ENCODE data around the gene ADGRD1.
A peak's percentile ranks its signal among the peaks of the same experiment; 100 is the strongest.

ADGRD1 gene

GRCh38 chr12:131028587-131029338 lies 75.1 kb downstream of the ADGRD1 start:
- Mint-ChIP-seq H3K27me3 (peaks cover 11% of the 10 kb centered on the region), H3K9me3 (no peaks in the 10 kb centered on the region), H3K27ac (no peak overlapping the region), H3K4me3 (no peak overlapping the region), H3K4me1 (peaks cover 2% of the 10 kb centered on the region), H3K36me3 (no peaks in the 10 kb centered on the region)
- no peak for ATAC-seq (ENCODE audit: low read depth)
- no peak for DNase-seq (ENCODE audit: low spot score in 2 of 2)

DNA sequence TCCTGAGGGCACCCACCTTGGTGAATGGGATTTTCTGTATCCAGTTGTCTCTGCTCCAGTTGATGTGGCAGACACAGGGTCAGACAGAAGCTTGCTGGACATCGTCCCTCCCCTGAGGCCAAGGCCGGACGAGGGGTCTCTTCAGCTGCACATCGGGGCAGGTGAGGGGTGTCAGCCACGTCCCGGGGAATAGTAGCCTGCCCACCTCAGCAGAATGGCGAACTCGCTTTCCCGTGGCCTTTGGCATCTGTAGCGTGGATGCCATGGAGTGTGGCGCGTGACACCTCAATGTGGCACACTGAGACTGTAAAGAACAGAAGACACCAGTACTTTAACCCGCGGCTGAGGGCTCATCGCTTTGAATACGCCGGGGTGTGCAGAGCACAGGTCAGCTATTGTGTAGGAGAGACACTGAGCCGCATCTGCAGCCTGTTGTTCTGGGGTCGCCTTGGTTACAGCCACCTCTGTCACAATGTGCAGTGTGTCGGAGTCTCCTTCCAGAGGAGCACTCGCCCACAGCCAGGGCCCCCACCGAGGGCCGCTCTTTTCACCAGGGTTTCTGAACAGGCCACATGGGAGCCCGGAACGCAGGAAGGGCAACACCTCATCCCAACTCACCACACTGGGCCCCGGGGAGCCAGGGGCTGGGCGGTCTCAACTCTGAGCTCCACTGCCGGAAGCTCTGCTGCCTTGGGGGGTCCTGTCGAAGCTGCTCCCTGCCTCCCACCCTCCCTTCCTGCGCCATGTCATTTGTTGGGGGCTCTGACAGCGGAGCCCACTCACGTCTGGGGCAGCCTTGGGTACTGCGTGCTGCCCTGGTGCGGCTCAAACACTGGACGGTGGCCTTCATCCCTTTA lies 77.0 kb downstream of the ADGRD1 start:
- ATAC-seq (ENCODE audit: low read depth) (no peak), DNase-seq (ENCODE audit: low spot score in 2 of 2) (no peak)
- Mint-ChIP-seq H3K27me3 (peaks cover 16% of the 10 kb centered on the region), H3K36me3 (peaks cover 2% of the 10 kb centered on the region), H3K27ac (no peak overlapping the region), H3K4me3 (no peak overlapping the region), H3K9me3 (no peaks in the 10 kb centered on the region), H3K4me1 (peaks cover 6% of the 10 kb centered on the region)

DNA sequence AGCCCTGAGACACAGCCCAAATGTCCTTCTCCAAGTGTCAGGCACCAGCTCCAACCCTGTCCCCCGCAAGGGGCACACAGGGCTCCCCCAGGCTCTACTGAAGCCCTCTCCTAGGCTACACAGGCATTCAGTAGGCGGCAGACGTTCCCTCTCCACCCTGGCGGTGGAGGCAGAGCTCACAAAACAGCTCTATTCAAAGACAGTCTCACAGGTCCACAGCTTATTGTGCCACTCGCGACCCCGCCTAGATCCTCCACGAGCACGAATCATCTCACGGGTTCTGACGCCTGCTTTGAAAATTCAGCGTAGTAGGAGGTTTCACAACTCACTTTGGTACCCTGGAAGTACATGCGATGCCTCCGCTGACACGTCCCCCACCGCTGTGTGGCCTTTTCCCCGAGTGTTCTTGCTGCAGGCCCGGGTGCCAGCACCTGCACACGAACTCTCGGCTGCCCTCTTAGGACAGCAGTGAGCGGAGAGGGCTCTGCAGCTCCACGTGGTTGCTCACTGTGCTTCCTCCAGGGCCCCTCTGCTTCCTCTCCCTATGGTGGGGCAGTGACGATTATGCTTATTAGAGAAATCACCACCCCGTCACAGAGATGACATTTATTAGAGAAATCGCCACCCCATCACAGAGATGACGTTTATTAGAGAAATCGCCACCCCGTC lies 78.5 kb downstream of the ADGRD1 start:
- no peak for ATAC-seq (ENCODE audit: low read depth)
- peaks cover 3% of the 10 kb centered on the region for H3K9me3 Mint-ChIP-seq
- peaks cover 15% of the 10 kb centered on the region for H3K27me3 Mint-ChIP-seq
- H3K4me3 Mint-ChIP-seq = no peak overlapping the region
- H3K27ac Mint-ChIP-seq = no peak overlapping the region
- H3K36me3 Mint-ChIP-seq = peaks cover 2% of the 10 kb centered on the region
- DNase-seq (ENCODE audit: low spot score in 2 of 2) = no peak
- H3K4me1 Mint-ChIP-seq = peaks cover 10% of the 10 kb centered on the region

- Mint-ChIP-seq H3K27ac (no peak overlapping the region), H3K4me3 (no peak overlapping the region), H3K4me1 (peaks cover 10% of the 10 kb centered on the region), H3K36me3 (peaks cover 2% of the 10 kb centered on the region), H3K27me3 (peaks cover 13% of the 10 kb centered on the region), H3K9me3 (peaks cover 7% of the 10 kb centered on the region)
- ATAC-seq (ENCODE audit: low read depth) (no peak), DNase-seq (ENCODE audit: low spot score in 2 of 2) (no peak)
Observed at GRCh38 chr12:131033486-131033885, 79.8 kb downstream of the ADGRD1 start.

DNA sequence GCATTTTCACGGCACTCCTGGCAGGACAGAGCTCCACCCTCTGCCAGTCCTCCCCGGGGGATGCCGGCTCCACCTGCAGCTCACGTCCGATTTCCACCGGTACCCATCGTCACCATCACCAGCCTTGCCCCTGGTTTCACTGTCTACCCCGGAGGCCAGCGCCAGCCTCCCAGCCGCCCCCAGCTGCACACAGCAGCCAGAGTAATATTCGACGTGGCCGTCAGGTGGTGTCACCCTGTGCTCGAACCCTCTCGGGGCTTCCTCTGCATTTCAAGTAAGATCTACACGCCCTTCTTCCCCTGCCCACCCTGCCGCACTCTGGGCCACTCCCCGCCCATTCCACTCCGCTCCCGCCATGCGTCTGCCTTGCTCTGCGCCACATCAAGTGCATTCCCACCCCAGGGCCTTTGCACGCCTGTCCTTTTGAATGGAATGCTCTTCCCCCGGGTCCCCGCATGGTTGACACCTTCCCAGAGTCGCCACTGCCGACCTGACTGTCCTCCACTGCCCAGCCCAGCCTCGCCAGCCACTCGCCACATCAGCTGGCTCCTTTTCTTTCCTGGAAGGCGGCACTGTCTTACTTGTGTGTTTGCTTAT lies 80.3 kb downstream of the ADGRD1 start:
- ATAC-seq (ENCODE audit: low read depth) = no peak
- peaks cover 10% of the 10 kb centered on the region for H3K4me1 Mint-ChIP-seq

GRCh38 chr12:131034631-131035244 lies 81.0 kb downstream of the ADGRD1 start:
- DNase-seq (ENCODE audit: low spot score in 2 of 2) (no peak), ATAC-seq (ENCODE audit: low read depth) (no peak)
- Mint-ChIP-seq H3K27ac (no peak overlapping the region), H3K4me3 (no peak overlapping the region), H3K9me3 (peaks cover 7% of the 10 kb centered on the region), H3K4me1 (peaks cover 10% of the 10 kb centered on the region), H3K27me3 (peaks cover 13% of the 10 kb centered on the region), H3K36me3 (peaks cover 2% of the 10 kb centered on the region)

More for the DNA sequence above, 80.3 kb downstream of the ADGRD1 start:
- Mint-ChIP-seq H3K9me3 (peaks cover 7% of the 10 kb centered on the region), H3K4me3 (no peak overlapping the region), H3K27me3 (peaks cover 13% of the 10 kb centered on the region), H3K27ac (no peak overlapping the region), H3K36me3 (peaks cover 2% of the 10 kb centered on the region)
- DNase-seq (ENCODE audit: low spot score in 2 of 2) = no peak

DNA sequence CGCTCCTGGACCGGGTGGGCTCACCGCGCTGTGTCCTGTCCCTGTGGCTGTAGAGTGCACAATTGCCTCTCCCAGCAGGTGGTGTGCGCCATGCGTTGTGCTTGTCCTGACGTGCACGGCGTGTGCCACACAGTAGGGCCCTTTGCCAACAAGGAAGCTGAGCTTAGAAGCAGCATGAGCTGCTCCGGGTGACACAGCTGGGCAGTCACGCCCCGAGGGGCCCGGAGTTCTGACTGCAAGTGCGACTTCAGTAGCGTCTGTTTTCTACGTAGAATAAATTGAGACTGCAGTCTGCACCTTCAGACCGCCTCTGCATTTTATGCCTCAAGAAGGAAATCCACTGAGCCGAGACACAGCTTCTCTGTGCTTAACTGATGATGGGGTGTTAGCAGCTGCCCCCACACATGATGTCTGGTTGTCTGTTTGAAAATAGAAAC lies 81.6 kb downstream of the ADGRD1 start:
- ATAC-seq (ENCODE audit: low read depth) (peak; percentile 26), DNase-seq (ENCODE audit: low spot score in 2 of 2) (no peak)
- Mint-ChIP-seq H3K27ac (no peak overlapping the region), H3K9me3 (peaks cover 7% of the 10 kb centered on the region), H3K36me3 (peaks cover 2% of the 10 kb centered on the region), H3K4me3 (no peak overlapping the region), H3K4me1 (peaks cover 10% of the 10 kb centered on the region), H3K27me3 (peaks cover 13% of the 10 kb centered on the region)

DNA sequence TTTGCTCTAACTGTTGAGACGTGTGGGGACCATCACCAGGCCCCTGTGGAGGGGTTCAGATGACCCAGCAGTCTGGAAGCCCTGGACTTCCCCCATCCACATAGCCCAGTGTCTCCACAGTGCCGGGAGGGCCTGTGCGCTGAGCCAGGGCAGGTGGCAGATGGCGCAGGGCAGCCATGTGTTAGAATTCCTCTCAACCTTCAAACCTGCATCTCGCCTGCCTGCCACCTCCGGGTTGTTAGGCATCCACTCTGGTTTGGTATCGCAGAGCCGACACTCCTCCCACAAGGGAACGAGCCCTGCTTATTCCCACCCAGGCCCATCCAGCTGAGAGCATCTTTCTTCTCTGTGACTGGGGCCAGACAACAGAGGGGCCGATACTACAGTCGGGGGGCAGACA lies 84.5 kb downstream of the ADGRD1 start:
- Mint-ChIP-seq H3K27ac (no peak overlapping the region), H3K4me1 (peaks cover 8% of the 10 kb centered on the region), H3K4me3 (no peak overlapping the region), H3K9me3 (peaks cover 7% of the 10 kb centered on the region), H3K36me3 (peaks cover 2% of the 10 kb centered on the region), H3K27me3 (peaks cover 7% of the 10 kb centered on the region)
- no peak for DNase-seq (ENCODE audit: low spot score in 2 of 2)
- no peak for ATAC-seq (ENCODE audit: low read depth)

GRCh38 chr12:131038961-131039950 lies 85.5 kb downstream of the ADGRD1 start:
- Mint-ChIP-seq H3K36me3 (no peaks in the 10 kb centered on the region), H3K27me3 (peaks cover 6% of the 10 kb centered on the region), H3K4me3 (no peak overlapping the region), H3K27ac (no peak overlapping the region), H3K4me1 (peaks cover 8% of the 10 kb centered on the region), H3K9me3 (peaks cover 7% of the 10 kb centered on the region)
- no peak for ATAC-seq (ENCODE audit: low read depth)
- DNase-seq (ENCODE audit: low spot score in 2 of 2) = no peak

DNA sequence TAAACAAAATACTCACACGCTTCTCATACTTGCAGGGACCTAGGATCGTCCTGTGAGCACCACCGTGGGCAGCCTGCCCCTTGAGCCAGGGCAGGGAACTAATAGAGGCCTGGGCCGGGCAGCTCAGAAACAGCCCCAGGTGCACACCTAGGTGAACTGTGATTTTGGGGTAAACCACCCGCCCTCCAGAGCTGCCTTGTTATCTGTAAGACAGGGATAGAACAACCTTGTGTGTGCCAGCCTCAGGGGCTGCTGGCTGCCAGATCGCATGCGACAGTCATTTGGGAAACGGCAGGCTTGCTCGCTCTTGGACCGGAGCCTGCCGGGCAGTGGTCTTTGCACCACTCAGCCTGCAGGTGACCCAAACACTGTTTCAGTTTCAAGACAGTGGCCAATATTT lies 86.8 kb downstream of the ADGRD1 start:
- Mint-ChIP-seq H3K27me3 (peaks cover 2% of the 10 kb centered on the region), H3K4me3 (no peak overlapping the region), H3K36me3 (no peaks in the 10 kb centered on the region), H3K4me1 (peaks cover 4% of the 10 kb centered on the region), H3K27ac (no peak overlapping the region), H3K9me3 (peaks cover 7% of the 10 kb centered on the region)
- ATAC-seq (ENCODE audit: low read depth) (no peak), DNase-seq (ENCODE audit: low spot score in 2 of 2) (no peak)

DNA sequence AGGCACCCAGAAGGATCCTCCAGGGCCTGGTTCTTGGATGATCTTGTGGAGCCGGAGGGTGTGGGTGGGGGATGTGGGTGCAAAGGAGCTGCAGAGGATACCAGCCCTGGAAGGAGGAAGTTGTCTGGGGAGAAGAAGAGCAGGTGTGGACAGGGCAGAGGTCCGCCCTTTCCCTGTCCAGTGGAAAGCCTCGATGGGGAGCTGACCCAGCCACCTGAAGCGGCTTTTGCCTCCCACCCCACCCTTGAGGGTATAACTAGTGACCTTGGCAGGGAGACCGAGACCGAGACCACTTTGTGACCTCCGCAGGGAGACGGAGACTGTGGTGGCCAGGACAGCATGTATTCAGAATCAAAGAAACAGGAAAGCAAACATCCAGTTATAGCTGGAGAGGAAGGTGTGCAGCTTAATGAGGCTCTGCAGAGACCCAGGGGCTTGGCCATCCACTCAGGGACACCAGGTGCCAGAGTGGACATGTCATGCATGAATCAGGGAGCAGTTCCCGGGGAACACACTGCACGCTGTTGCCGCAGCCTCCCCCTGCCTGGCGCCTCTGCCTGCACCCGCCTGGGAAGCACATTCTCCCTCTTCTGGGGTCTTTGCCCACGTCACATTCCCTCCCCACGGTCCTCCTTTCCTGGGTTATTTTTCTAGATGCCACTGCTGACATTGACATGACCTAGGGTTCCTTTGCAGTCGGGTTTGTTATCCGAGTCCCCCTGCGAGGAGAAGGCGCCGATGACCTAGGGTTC lies 87.7 kb downstream of the ADGRD1 start:
- Mint-ChIP-seq H3K27me3 (peaks cover 2% of the 10 kb centered on the region), H3K9me3 (peaks cover 7% of the 10 kb centered on the region), H3K36me3 (no peaks in the 10 kb centered on the region), H3K4me1 (peaks cover 4% of the 10 kb centered on the region), H3K4me3 (no peak overlapping the region), H3K27ac (no peak overlapping the region)
- DNase-seq (ENCODE audit: low spot score in 2 of 2) (no peak), ATAC-seq (ENCODE audit: low read depth) (no peak)

Data from memory B cell (primary cell).